GM18517 (cell line): Measurements from ENCODE around the gene DNMBP.
A peak's percentile ranks its signal among the peaks of the same experiment; 100 is the strongest.
"Not testable (repeated sequence)": the region's sequence is repeated elsewhere in the genome, so short reads cannot be mapped to it uniquely, and the experiment has no call there.

ENCODE experiments used
- ATAC-seq: cut with Tn5 transposase; IDR thresholded peaks from one replicate; pipeline ENCODE4 v1.9.1; 2021; ENCODE audit warnings: mild to moderate bottlenecking, moderate library complexity; ENCODE audit not compliant: unreplicated experiment

Gene DNMBP

GRCh38 chr10:99985637-99986036 is 24.1 kb downstream of the DNMBP start:
- not testable (repeated sequence) for ATAC-seq

GRCh38 chr10:99984211-99985034 is 25.3 kb downstream of the DNMBP start:
- no peak for ATAC-seq

- no peak for ATAC-seq
These were observed 26.3 kb downstream of the DNMBP start for GRCh38 chr10:99983280-99983988.

GRCh38 chr10:99982728-99983127 is 27.0 kb downstream of the DNMBP start:
- ATAC-seq: no peak

GRCh38 chr10:99981581-99982199 is 28.1 kb downstream of the DNMBP start:
- no peak for ATAC-seq

- no peak for ATAC-seq
These were observed 30.6 kb downstream of the DNMBP start for GRCh38 chr10:99979066-99979685.

- no peak for ATAC-seq
These were observed 31.8 kb downstream of the DNMBP start for GRCh38 chr10:99977916-99978315.

GRCh38 chr10:99976886-99977665 is 32.7 kb downstream of the DNMBP start:
- ATAC-seq: no peak

DNA sequence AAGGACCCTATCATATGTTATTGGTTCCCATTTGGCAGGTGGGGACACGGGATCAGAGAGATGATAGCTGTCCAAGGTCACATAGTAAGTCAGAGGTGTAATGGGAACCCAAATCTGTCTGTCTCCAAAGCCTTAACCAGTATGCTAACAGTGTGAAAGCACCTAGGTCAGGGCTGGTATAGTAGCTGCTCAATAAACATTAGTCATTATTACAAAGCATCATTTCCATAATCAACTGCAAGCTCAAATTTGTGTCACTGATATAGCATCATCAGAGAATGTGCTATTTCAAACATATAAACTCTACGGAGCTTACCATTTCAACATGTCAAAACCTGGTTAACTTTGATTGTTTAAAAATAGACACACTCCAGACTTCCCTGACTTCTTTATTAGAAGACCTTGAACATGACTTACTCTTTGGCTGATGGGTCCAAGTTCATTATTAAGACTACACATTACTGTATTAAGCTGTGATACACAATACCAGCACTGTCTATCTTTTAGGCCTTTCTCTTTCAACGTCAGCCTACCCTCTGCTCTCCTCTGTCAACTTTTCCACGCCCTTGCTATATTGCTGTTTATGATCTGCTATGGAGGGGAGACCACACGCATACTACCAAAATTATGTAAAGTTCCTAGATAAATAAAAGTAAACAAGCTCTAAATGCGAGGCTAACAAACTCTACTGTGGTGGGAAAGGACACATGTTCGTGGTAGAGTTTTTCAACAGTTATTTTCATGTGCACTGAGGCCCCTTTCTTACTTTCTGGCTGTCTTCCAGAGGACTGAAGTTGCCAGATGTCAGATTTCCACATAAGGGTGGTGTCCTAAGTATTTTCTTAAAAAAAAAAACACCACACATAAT is 33.6 kb downstream of the DNMBP start:
- ATAC-seq: peak; percentile 23

- peak; percentile 63 for ATAC-seq
These were observed 34.5 kb downstream of the DNMBP start for GRCh38 chr10:99975106-99975829.

DNA sequence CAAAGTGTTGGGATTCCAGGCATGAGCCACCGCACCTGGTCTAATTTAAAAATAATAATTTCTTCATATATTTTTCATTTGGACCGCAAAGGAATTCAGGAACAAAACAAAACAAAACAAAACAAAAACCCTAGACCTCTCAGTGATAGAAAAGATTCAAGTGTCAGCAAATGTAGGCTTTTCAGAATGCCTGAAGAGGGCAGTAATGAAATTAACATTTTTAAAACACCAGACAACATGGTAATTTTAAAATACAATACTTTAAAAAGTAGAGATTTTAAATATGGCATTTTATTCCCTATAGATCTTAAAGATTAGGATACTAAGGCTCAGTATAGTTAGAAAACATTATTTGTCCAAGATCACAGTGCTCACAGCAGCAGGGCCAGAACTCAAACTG is 36.6 kb downstream of the DNMBP start:
- ATAC-seq: no peak

DNA sequence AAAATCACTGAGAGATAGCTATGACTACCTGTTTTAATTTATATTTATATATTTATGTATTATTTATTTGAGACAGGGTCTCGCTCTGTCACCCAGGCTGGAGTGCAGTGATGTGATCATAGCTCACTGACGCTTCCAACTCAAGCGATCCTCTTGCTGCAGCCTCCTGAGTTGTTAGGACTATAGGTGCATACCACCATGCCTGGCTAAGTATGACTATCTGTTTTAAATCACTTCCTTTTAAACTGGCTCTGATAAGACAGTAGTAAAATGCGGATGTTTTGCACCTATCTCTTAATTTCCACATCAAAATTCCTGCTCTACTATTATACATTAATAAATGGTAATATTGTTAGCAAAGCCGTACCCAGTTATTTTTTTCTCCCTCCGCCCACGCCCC is 41.8 kb downstream of the DNMBP start:
- ATAC-seq: no peak

- ATAC-seq: no peak
These were observed 43.4 kb downstream of the DNMBP start for GRCh38 chr10:99966306-99966705.

DNA sequence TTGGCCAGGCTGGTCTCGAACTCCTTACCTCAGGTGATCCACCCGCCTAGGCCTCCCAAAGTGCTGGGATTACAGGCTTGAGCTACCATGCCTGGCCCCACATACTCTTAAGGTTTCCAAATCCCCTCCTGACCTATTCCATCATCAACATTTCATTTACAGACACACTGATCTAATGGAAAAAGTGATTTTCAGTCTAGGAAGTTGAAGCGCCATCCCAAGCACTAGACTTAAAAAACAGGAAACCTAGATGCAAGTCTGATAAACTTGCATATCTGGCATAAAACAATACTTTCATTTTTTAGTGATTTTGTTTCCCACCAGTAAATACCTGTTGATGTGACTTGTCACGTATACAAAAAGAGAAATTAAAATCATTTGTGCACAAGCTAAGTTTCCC is 44.0 kb downstream of the DNMBP start:
- no peak for ATAC-seq

GRCh38 chr10:99964791-99965190 is 45.0 kb downstream of the DNMBP start:
- ATAC-seq: no peak

GRCh38 chr10:99963467-99964165 is 46.1 kb downstream of the DNMBP start:
- ATAC-seq: not testable (repeated sequence)

DNA sequence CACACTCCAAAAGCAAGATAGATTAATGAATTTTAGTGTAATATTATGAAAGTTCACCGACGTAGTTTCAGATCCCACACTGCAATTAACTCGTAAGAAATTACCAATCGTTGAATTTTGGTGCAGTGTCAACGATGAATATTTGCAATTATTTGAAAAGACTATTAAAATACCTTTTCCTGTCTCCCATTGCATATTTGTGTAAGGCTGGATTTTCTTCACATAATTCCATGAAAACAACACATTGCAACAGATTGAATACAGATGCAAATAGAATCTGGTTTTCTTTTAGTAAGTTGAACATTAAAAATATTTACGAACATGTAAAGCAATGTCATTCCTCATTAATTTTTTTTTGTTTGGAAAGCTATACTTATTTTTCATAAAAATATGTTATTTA is 50.9 kb downstream of the DNMBP start:
- no peak for ATAC-seq

DNA sequence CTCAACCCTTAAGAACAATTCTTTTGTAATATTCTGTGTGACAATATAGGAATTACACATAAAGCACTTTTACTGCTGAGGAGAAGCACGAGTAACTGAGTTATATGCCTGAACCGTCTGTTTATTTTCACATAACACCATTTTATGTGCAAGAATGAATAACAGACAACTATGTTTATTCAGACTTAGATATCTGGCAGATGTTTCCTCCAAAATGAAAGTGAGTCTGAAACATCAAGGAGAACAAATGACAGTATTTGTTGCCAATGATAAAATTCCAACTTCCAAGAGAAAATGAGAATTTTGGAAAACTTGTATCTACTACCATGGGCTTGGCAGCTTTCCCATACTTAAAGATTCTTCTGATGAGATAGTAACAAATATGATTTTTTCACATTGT is 51.4 kb downstream of the DNMBP start:
- no peak for ATAC-seq
